K562 (cell line): ENCODE results near the gene PEAR1. TPM values are rescaled to one million over a fixed set of nuclear protein-coding genes. Genes with fewer than 3 reads are reported as not detected.

Experiments
- ARNT ChIP-seq, 2 experiments: fragments of 450-650 bp; IDR thresholded peaks; 2 replicates each; pipeline ENCODE4 v1.6.1; 2016; ENCODE audit warnings: mild to moderate bottlenecking in 1 of 2
- ATF7 ChIP-seq: fragments of 450-650 bp; IDR thresholded peaks from 2 replicates; pipeline ENCODE4 v1.7.1; 2014; ENCODE audit warnings: mild to moderate bottlenecking, moderate library complexity
- CEBPB ChIP-seq: fragments of 450-650 bp; IDR thresholded peaks from 2 replicates; pipeline ENCODE4 v1.6.1; 2016; ENCODE audit warnings: missing genetic modification characterization, missing compliant biosample characterization
- COPS2 ChIP-seq: fragments of 450-650 bp; conservative IDR thresholded peaks from 2 replicates; pipeline ENCODE4 v1.6.1; 2016; ENCODE audit warnings: mild to moderate bottlenecking, moderate library complexity
- CREB3L1 ChIP-seq: fragments of 450-650 bp; IDR thresholded peaks from 2 replicates; pipeline ENCODE4 v1.6.1; 2014; ENCODE audit warnings: low read depth, mild to moderate bottlenecking, moderate library complexity, borderline replicate concordance
- FOXK2 ChIP-seq, 2 experiments: fragments of 450-650 bp; IDR thresholded peaks in 1 of 2; conservative IDR thresholded peaks in 1 of 2; 2 replicates each; pipeline ENCODE4 v1.6.1; 2016; ENCODE audit warnings: low read depth in 2 of 2, mild to moderate bottlenecking in 1 of 2
- KDM1A ChIP-seq, 2 experiments: fragments of 450-650 bp; IDR thresholded peaks; 2 replicates each; pipeline ENCODE4 v1.6.1; 2016; ENCODE audit warnings: mild to moderate bottlenecking in 2 of 2
- MEF2A ChIP-seq: IDR thresholded peaks from 2 replicates; pipeline ENCODE4 v1.6.1; 2011; ENCODE audit warnings: low read depth, mild to moderate bottlenecking, low read length, moderate library complexity; ENCODE audit not compliant: control insufficient read depth
- NONO ChIP-seq, 2 experiments: fragments of 200-400 bp in 1 of 2; fragments of 450-650 bp in 1 of 2; formaldehyde crosslinking in 1 of 2; IDR thresholded peaks; 2 replicates each; pipeline ENCODE4 v1.6.1; 2017; ENCODE audit warnings: low read depth in 2 of 2, mild to moderate bottlenecking in 2 of 2, moderate library complexity in 2 of 2, low read length in 1 of 2
- PHTF2 ChIP-seq: fragments of 250-450 bp; sonication (Bioruptor Pico); IDR thresholded peaks from 2 replicates; pipeline ENCODE4 v1.5.0; 2021; ENCODE audit warnings: mild to moderate bottlenecking
- POLR2A ChIP-seq: fragments of 450-650 bp; conservative IDR thresholded peaks from 2 replicates; pipeline ENCODE4 v1.6.1; 2016
- POLR2B ChIP-seq: fragments of 450-650 bp; IDR thresholded peaks from 2 replicates; pipeline ENCODE4 v1.6.1; 2018; ENCODE audit warnings: low read depth; ENCODE audit not compliant: partially characterized antibody
- PURB ChIP-seq: sonication (generic); formaldehyde crosslinking; IDR thresholded peaks from 2 replicates; pipeline ENCODE4 v1.9.0; 2021; ENCODE audit warnings: low read depth, mild to moderate bottlenecking, missing genetic modification reagents
- RAD51 ChIP-seq: fragments of 450-650 bp; IDR thresholded peaks from 2 replicates; pipeline ENCODE4 v1.7.1; 2016; ENCODE audit warnings: low read depth, mild to moderate bottlenecking, borderline replicate concordance
- ZBTB2 ChIP-seq: fragments of 450-650 bp; IDR thresholded peaks from 2 replicates; pipeline ENCODE4 v1.6.1; 2016; ENCODE audit warnings: antibody characterized with exemption
- ZBTB49 ChIP-seq: sonication (generic); formaldehyde crosslinking; IDR thresholded peaks from 2 replicates; pipeline ENCODE4 v1.8.0; 2022; ENCODE audit warnings: missing genetic modification reagents, mild to moderate bottlenecking, borderline replicate concordance
- ZNF121 ChIP-seq: sonication (generic); formaldehyde crosslinking; conservative IDR thresholded peaks from 2 replicates; pipeline ENCODE4 v1.8.0; 2022; ENCODE audit warnings: missing genetic modification reagents
- ZNF280B ChIP-seq: fragments of 250-450 bp; sonication (Bioruptor Pico); IDR thresholded peaks from 2 replicates; pipeline ENCODE4 v1.5.1; 2021; ENCODE audit warnings: mild to moderate bottlenecking
- ZNF551 ChIP-seq: fragments of 250-450 bp; sonication (Bioruptor Pico); IDR thresholded peaks from 2 replicates; pipeline ENCODE4 v1.5.0; 2021; ENCODE audit warnings: mild to moderate bottlenecking, moderate library complexity
- ZNF699 ChIP-seq: fragments of 250-450 bp; sonication (Bioruptor Pico); IDR thresholded peaks from 2 replicates; pipeline ENCODE4 v1.8.0; 2021; ENCODE audit warnings: mild to moderate bottlenecking, moderate library complexity; ENCODE audit not compliant: insufficient replicate concordance
- ZNF76 ChIP-seq: fragments of 250-450 bp; sonication (Bioruptor Pico); IDR thresholded peaks from 2 replicates; pipeline ENCODE4 v1.4.0; 2020; ENCODE audit warnings: mild to moderate bottlenecking, moderate library complexity, borderline replicate concordance
- ZNF830 ChIP-seq: fragments of 250-450 bp; sonication (Bioruptor Pico); IDR thresholded peaks from 2 replicates; pipeline ENCODE4 v1.5.0; 2021; ENCODE audit warnings: mild to moderate bottlenecking
- polyA plus RNA-seq, 8 experiments: library from polyadenylated mRNA; depleted of rRNA in 4 of 8; stranded (reverse) in 5 of 8; unstranded in 3 of 8; fragments of >200 nt; fragmentation: Nextera tagmentation in 2 of 8; fragmentation: Illumina TruSeq in 1 of 8; extraction: Ambion mirVana in 2 of 8; extraction: Trizol in 1 of 8; gene quantifications; 2 replicates each; pipeline versions ENCODE4 v1.2.1 to v1.2.3, GENCODE V29; 2011 to 2014; ENCODE audit warnings: inconsistent platforms in 1 of 8, missing spikeins in 1 of 8
- total RNA-seq, 7 experiments: library from RNA; depleted of rRNA in 6 of 7; stranded (reverse); fragments of >200 nt in 6 of 7; fragmentation: Illumina TruSeq in 2 of 7; extraction: Trizol in 2 of 7; gene quantifications; 2 replicates each; pipeline versions ENCODE4 v1.2.1 to v1.2.3, GENCODE V29; 2011 to 2021; ENCODE audit warnings: low replicate concordance in 1 of 7

Gene PEAR1
- total and polyA plus RNA-seq, 9 of the 15 experiments (the other 6 are each of a cell fraction or from before 2014, with no cell fraction given), result 0.87 to 13.9 (median 6.1) TPM

- TF ChIP-seq MEF2A (no peak), ZBTB49 (no peak), ZBTB2 (no peak), NONO (IDR thresholded peaks at IDR 0.05; ENCODE audit: low read depth in 2 of 2, low read length in 1 of 2) (no peak), CREB3L1 (no peak), ZNF699 (no peak), RAD51 (no peak), FOXK2 (conservative IDR thresholded peaks at IDR 0.05 in 1 of 2, IDR thresholded peaks at IDR 0.05 in 1 of 2; ENCODE audit: low read depth in 2 of 2) (no peak), COPS2 (no peak), ZNF830 (no peak), PHTF2 (CRISPR knock-in tag) (no peak), POLR2A (no peak), POLR2B (no peak), ZNF551 (CRISPR knock-in tag) (no peak), ARNT (IDR thresholded peaks at IDR 0.05) (no peak), KDM1A (IDR thresholded peaks at IDR 0.05) (peak; percentile 38 to 45; a peak in 1 of 4 replicates), PURB (CRISPR knock-in tag) (no peak), ZNF76 (0 out of 2 replicates have a peak, but pooled peaks have one; percentile 63), ATF7 (peak; percentile 30; the same call in 1 of the 2 replicates), ZNF121 (CRISPR knock-in tag) (no peak), CEBPB (tag) (no peak), ZNF280B (CRISPR knock-in tag) (no peak)
Observed at GRCh38 chr1:156882543-156882942, 11.0 kb upstream of the PEAR1 start (continued).
